K562 (cell line): Measurements from ENCODE around the gene SGMS1. TPM values are rescaled to one million over a fixed set of nuclear protein-coding genes. Genes with fewer than 3 reads are reported as not detected.

ENCODE experiments used
- GATAD2B ChIP-seq: fragments of 450-650 bp; IDR thresholded peaks from 2 replicates; pipeline ENCODE4 v1.6.1; 2017; ENCODE audit warnings: mild to moderate bottlenecking, borderline replicate concordance
- JUND ChIP-seq, 2 experiments: IDR thresholded peaks; 2 replicates in 1 of 2; 3 replicates in 1 of 2; pipeline ENCODE4 v1.6.1; 2011; ENCODE audit warnings: borderline replicate concordance in 2 of 2, low read depth in 2 of 2, low read length in 2 of 2, improper control_type of control experiment in 1 of 2, missing biosample characterization in 1 of 2, missing genetic modification characterization in 1 of 2, missing genetic modification reagents in 1 of 2
- L3MBTL2 ChIP-seq: fragments of 450-650 bp; IDR thresholded peaks from 2 replicates; pipeline ENCODE4 v1.6.1; 2016; ENCODE audit warnings: mild to moderate bottlenecking, moderate library complexity
- MGA ChIP-seq: fragments of 450-650 bp; IDR thresholded peaks from 2 replicates; pipeline ENCODE4 v1.6.1; 2016; ENCODE audit warnings: mild to moderate bottlenecking, moderate library complexity
- RCOR1 ChIP-seq, 2 experiments: IDR thresholded peaks; 2 replicates each; pipeline ENCODE4 v1.6.1; 2012; ENCODE audit warnings: low read depth in 2 of 2, low read length in 2 of 2, borderline replicate concordance in 1 of 2, improper control_type of control experiment in 1 of 2
- TOE1 ChIP-seq, 2 experiments: fragments of 450-650 bp in 1 of 2; sonication (generic) in 1 of 2; formaldehyde crosslinking in 1 of 2; IDR thresholded peaks; 2 replicates each; pipeline versions ENCODE4 v1.7.1 to v1.8.0; 2016 to 2022; ENCODE audit warnings: borderline replicate concordance in 2 of 2, mild to moderate bottlenecking in 2 of 2, antibody characterized with exemption in 1 of 2, inconsistent platforms in 1 of 2, low read depth in 1 of 2, missing genetic modification reagents in 1 of 2, moderate library complexity in 1 of 2
- ZBTB17 ChIP-seq: fragments of 450-650 bp; formaldehyde crosslinking; IDR thresholded peaks from 2 replicates; pipeline ENCODE4 v1.4.0; 2020; ENCODE audit warnings: mild to moderate bottlenecking
- ZNF184 ChIP-seq: sonication (generic); formaldehyde crosslinking; IDR thresholded peaks from 2 replicates; pipeline ENCODE4 v1.5.0; 2020; ENCODE audit warnings: missing genetic modification reagents
- polyA plus RNA-seq, 8 experiments: library from polyadenylated mRNA; depleted of rRNA in 4 of 8; stranded (reverse) in 5 of 8; unstranded in 3 of 8; fragments of >200 nt; fragmentation: Nextera tagmentation in 2 of 8; fragmentation: Illumina TruSeq in 1 of 8; extraction: Ambion mirVana in 2 of 8; extraction: Trizol in 1 of 8; gene quantifications; 2 replicates each; pipeline versions ENCODE4 v1.2.1 to v1.2.3, GENCODE V29; 2011 to 2014; ENCODE audit warnings: inconsistent platforms in 1 of 8, missing spikeins in 1 of 8
- total RNA-seq, 7 experiments: library from RNA; depleted of rRNA in 6 of 7; stranded (reverse); fragments of >200 nt in 6 of 7; fragmentation: Illumina TruSeq in 2 of 7; extraction: Trizol in 2 of 7; gene quantifications; 2 replicates each; pipeline versions ENCODE4 v1.2.1 to v1.2.3, GENCODE V29; 2011 to 2021; ENCODE audit warnings: low replicate concordance in 1 of 7

The SGMS1 gene
- total and polyA plus RNA-seq, 9 of the 15 experiments (the other 6 are each of a cell fraction or from before 2014, with no cell fraction given): 22.6 to 232 (median 82.2) TPM

- TF ChIP-seq MGA (peak; percentile 53; the same call in 1 of the 2 replicates), TOE1 (IDR thresholded peaks at IDR 0.05; ENCODE audit: borderline replicate concordance) (no peak), TOE1 (CRISPR knock-in tag; IDR thresholded peaks at IDR 0.05; ENCODE audit: borderline replicate concordance, low read depth) (no peak), GATAD2B (0 out of 2 replicates have a peak, but pooled peaks have one; percentile 18), RCOR1 (IDR thresholded peaks at IDR 0.05; ENCODE audit: borderline replicate concordance in 1 of 2, low read depth in 2 of 2, low read length in 2 of 2) (peak in 1 of 2 experiments; percentile 81; a peak in 2 of 4 replicates), L3MBTL2 (peak; percentile 82), ZNF184 (no peak), ZBTB17 (CRISPR knock-in tag) (no peak), JUND (IDR thresholded peaks at IDR 0.05; ENCODE audit: borderline replicate concordance, low read depth, low read length) (no peak), JUND (tag; IDR thresholded peaks at IDR 0.05; ENCODE audit: borderline replicate concordance, low read depth, low read length) (peak; percentile 12; the same call in 1 of the 3 replicates)
Observed at GRCh38 chr10:50614444-50615137, 9.2 kb downstream of the SGMS1 start (continued).
